HG03520 (cell line): Measurements from ENCODE around the gene ACTMAP.
"Not testable (repeated sequence)": the region's sequence is repeated elsewhere in the genome, so short reads cannot be mapped to it uniquely, and the experiment has no call there.

ENCODE experiments used
- ATAC-seq: cut with Tn5 transposase; IDR thresholded peaks from one replicate; pipeline ENCODE4 v1.9.1; 2021; ENCODE audit warnings: mild to moderate bottlenecking, moderate library complexity; ENCODE audit not compliant: unreplicated experiment

The ACTMAP gene

GRCh38 chr19:40750058-40750873 lies at the start of gene ACTMAP:
Gene ACTMAP, minus strand, starts transcription at chr19:40750477. Its CDS starts 674 bp downstream, at chr19:40749803.
- peak; percentile 73 for ATAC-seq

- no peak for ATAC-seq
Measured at GRCh38 chr19:40799558-40800338, 49.5 kb upstream of the ACTMAP start.

- ATAC-seq: peak; percentile 65
Measured at GRCh38 chr19:40798683-40799557, 48.6 kb upstream of the ACTMAP start, which contains the start of gene EGLN2. Gene EGLN2, plus strand, starts transcription at chr19:40799191. Its CDS starts 1,382 bp downstream, at chr19:40800573.

- peak; percentile 20 for ATAC-seq
Measured at GRCh38 chr19:40797963-40798682, 47.8 kb upstream of the ACTMAP start.

- ATAC-seq: no peak
Measured at GRCh38 chr19:40797166-40797962, 47.1 kb upstream of the ACTMAP start.

- no peak for ATAC-seq
Measured at GRCh38 chr19:40791996-40792395, 41.7 kb upstream of the ACTMAP start.

- no peak for ATAC-seq
Measured at GRCh38 chr19:40791349-40791748, 41.1 kb upstream of the ACTMAP start.

GRCh38 chr19:40786060-40787037 lies 36.1 kb upstream of the ACTMAP start:
- ATAC-seq: no peak

GRCh38 chr19:40785526-40785925 lies 35.2 kb upstream of the ACTMAP start:
- ATAC-seq: no peak

- ATAC-seq: not testable (repeated sequence)
Measured at GRCh38 chr19:40784146-40784545, 33.9 kb upstream of the ACTMAP start.

GRCh38 chr19:40783711-40784110 lies 33.4 kb upstream of the ACTMAP start:
- ATAC-seq: no peak

- no peak for ATAC-seq
Measured at GRCh38 chr19:40781140-40781539, 30.9 kb upstream of the ACTMAP start.

- ATAC-seq: no peak
Measured at GRCh38 chr19:40780582-40780981, 30.3 kb upstream of the ACTMAP start.

GRCh38 chr19:40778706-40779284 lies 28.5 kb upstream of the ACTMAP start:
- no peak for ATAC-seq

GRCh38 chr19:40777937-40778705 lies 27.8 kb upstream of the ACTMAP start, which contains the start of gene RAB4B:
Gene RAB4B, plus strand, starts transcription at chr19:40778247. Its CDS starts 129 bp downstream, at chr19:40778376.
- peak; percentile 60 for ATAC-seq

GRCh38 chr19:40777645-40777936 lies 27.3 kb upstream of the ACTMAP start:
- ATAC-seq: no peak

GRCh38 chr19:40776932-40777644 lies 26.8 kb upstream of the ACTMAP start:
- ATAC-seq: peak; percentile 64
